Rectal smooth muscle tissue (tissue), 1 donor: Measurements from ENCODE around the gene FSTL4.

ENCODE experiments used
- H3K27ac ChIP-seq: one replicate; pipeline ENCODE4 v1.7.0; 2013; ENCODE audit warnings: low read depth, low read length, inconsistent platforms
- H3K27me3 ChIP-seq: one replicate; pipeline ENCODE4 v1.7.0; 2013; ENCODE audit warnings: low read length; ENCODE audit not compliant: control insufficient read depth, insufficient read depth
- H3K36me3 ChIP-seq: one replicate; pipeline ENCODE4 v1.7.0; 2013; ENCODE audit warnings: low read length; ENCODE audit not compliant: control insufficient read depth, insufficient read depth
- H3K4me1 ChIP-seq: one replicate; pipeline ENCODE4 v1.7.0; 2013; ENCODE audit warnings: low read length; ENCODE audit not compliant: control insufficient read depth, insufficient read depth
- H3K4me3 ChIP-seq: one replicate; pipeline ENCODE4 v1.7.0; 2013; ENCODE audit warnings: low read length
- H3K9ac ChIP-seq: one replicate; pipeline ENCODE4 v1.7.0; 2013; ENCODE audit warnings: low read length

Gene FSTL4

GRCh38 chr5:133299021-133299420 is 313.3 kb downstream of the FSTL4 start:
- Histone ChIP-seq H3K4me3 (no peak overlapping the region), H3K4me1 (no peaks in the 10 kb centered on the region), H3K27ac (no peak overlapping the region), H3K27me3 (no peaks in the 10 kb centered on the region), H3K9ac (no peak overlapping the region), H3K36me3 (no peaks in the 10 kb centered on the region)

- Histone ChIP-seq H3K27me3 (no peaks in the 10 kb centered on the region), H3K4me3 (no peak overlapping the region)
These were observed 313.9 kb downstream of the FSTL4 start for GRCh38 chr5:133298447-133298846.

GRCh38 chr5:133297293-133297692 is 315.0 kb downstream of the FSTL4 start:
- H3K4me3 ChIP-seq = no peak overlapping the region
- no peaks in the 10 kb centered on the region for H3K27me3 ChIP-seq
- no peaks in the 10 kb centered on the region for H3K4me1 ChIP-seq
- H3K9ac ChIP-seq = no peak overlapping the region
- H3K36me3 ChIP-seq = no peaks in the 10 kb centered on the region
- no peak overlapping the region for H3K27ac ChIP-seq

More at GRCh38 chr5:133298447-133298846, 313.9 kb downstream of the FSTL4 start:
- Histone ChIP-seq H3K27ac (no peak overlapping the region), H3K9ac (no peak overlapping the region), H3K4me1 (no peaks in the 10 kb centered on the region), H3K36me3 (no peaks in the 10 kb centered on the region)

GRCh38 chr5:133296624-133297023 is 315.7 kb downstream of the FSTL4 start:
- H3K27ac ChIP-seq = no peak overlapping the region
- H3K27me3 ChIP-seq = no peaks in the 10 kb centered on the region
- H3K9ac ChIP-seq = no peak overlapping the region
- H3K4me3 ChIP-seq = no peak overlapping the region
- no peaks in the 10 kb centered on the region for H3K4me1 ChIP-seq
- H3K36me3 ChIP-seq = no peaks in the 10 kb centered on the region

GRCh38 chr5:133295520-133295919 is 316.8 kb downstream of the FSTL4 start:
- no peak overlapping the region for H3K4me3 ChIP-seq
- no peaks in the 10 kb centered on the region for H3K4me1 ChIP-seq
- H3K36me3 ChIP-seq = no peaks in the 10 kb centered on the region
- H3K27me3 ChIP-seq = no peaks in the 10 kb centered on the region
- no peak overlapping the region for H3K9ac ChIP-seq
- no peak overlapping the region for H3K27ac ChIP-seq

- H3K4me1 ChIP-seq = no peaks in the 10 kb centered on the region
- H3K27me3 ChIP-seq = no peaks in the 10 kb centered on the region
- H3K9ac ChIP-seq = no peak overlapping the region
- no peak overlapping the region for H3K27ac ChIP-seq
- H3K4me3 ChIP-seq = no peak overlapping the region
- H3K36me3 ChIP-seq = no peaks in the 10 kb centered on the region
These were observed 318.0 kb downstream of the FSTL4 start for GRCh38 chr5:133294380-133294779.

- Histone ChIP-seq H3K36me3 (no peaks in the 10 kb centered on the region), H3K4me3 (no peak overlapping the region), H3K4me1 (no peaks in the 10 kb centered on the region), H3K27me3 (no peaks in the 10 kb centered on the region), H3K27ac (no peak overlapping the region), H3K9ac (no peak overlapping the region)
These were observed 318.4 kb downstream of the FSTL4 start for GRCh38 chr5:133293960-133294359.

GRCh38 chr5:133292300-133292699 is 320.0 kb downstream of the FSTL4 start:
- H3K4me1 ChIP-seq = no peaks in the 10 kb centered on the region
- no peak overlapping the region for H3K9ac ChIP-seq
- no peak overlapping the region for H3K4me3 ChIP-seq
- no peak overlapping the region for H3K27ac ChIP-seq
- no peaks in the 10 kb centered on the region for H3K27me3 ChIP-seq
- H3K36me3 ChIP-seq = no peaks in the 10 kb centered on the region

GRCh38 chr5:133291524-133291923 is 320.8 kb downstream of the FSTL4 start:
- no peaks in the 10 kb centered on the region for H3K36me3 ChIP-seq
- no peak overlapping the region for H3K27ac ChIP-seq
- H3K4me1 ChIP-seq = no peaks in the 10 kb centered on the region
- H3K9ac ChIP-seq = no peak overlapping the region
- H3K27me3 ChIP-seq = no peaks in the 10 kb centered on the region
- no peak overlapping the region for H3K4me3 ChIP-seq

GRCh38 chr5:133290669-133291240 is 321.6 kb downstream of the FSTL4 start:
- H3K36me3 ChIP-seq = no peaks in the 10 kb centered on the region
- no peak overlapping the region for H3K4me3 ChIP-seq
- no peak overlapping the region for H3K27ac ChIP-seq
- H3K9ac ChIP-seq = no peak overlapping the region
- H3K27me3 ChIP-seq = no peaks in the 10 kb centered on the region
- no peaks in the 10 kb centered on the region for H3K4me1 ChIP-seq

GRCh38 chr5:133289686-133290367 is 322.5 kb downstream of the FSTL4 start:
- Histone ChIP-seq H3K27me3 (no peaks in the 10 kb centered on the region), H3K4me1 (no peaks in the 10 kb centered on the region), H3K4me3 (no peak overlapping the region), H3K36me3 (no peaks in the 10 kb centered on the region), H3K9ac (no peak overlapping the region), H3K27ac (no peak overlapping the region)

GRCh38 chr5:133287500-133287899 is 324.8 kb downstream of the FSTL4 start:
- no peak overlapping the region for H3K9ac ChIP-seq
- H3K4me3 ChIP-seq = no peak overlapping the region
- no peak overlapping the region for H3K27ac ChIP-seq

GRCh38 chr5:133286483-133286882 is 325.9 kb downstream of the FSTL4 start:
- no peaks in the 10 kb centered on the region for H3K4me1 ChIP-seq
- H3K27me3 ChIP-seq = no peaks in the 10 kb centered on the region
- H3K27ac ChIP-seq = no peak overlapping the region
- no peak overlapping the region for H3K9ac ChIP-seq
- H3K36me3 ChIP-seq = no peaks in the 10 kb centered on the region
- H3K4me3 ChIP-seq = no peak overlapping the region

More at GRCh38 chr5:133287500-133287899, 324.8 kb downstream of the FSTL4 start:
- Histone ChIP-seq H3K36me3 (no peaks in the 10 kb centered on the region), H3K27me3 (no peaks in the 10 kb centered on the region), H3K4me1 (no peaks in the 10 kb centered on the region)
